ENCODE measurements around the gene ZNF438. TPM values are rescaled to one million over a fixed set of nuclear protein-coding genes. Genes with fewer than 3 reads are reported as not detected.
A peak's percentile ranks its signal among the peaks of the same experiment; 100 is the strongest.
"Not testable (repeated sequence)": the region's sequence is repeated elsewhere in the genome, so short reads cannot be mapped to it uniquely, and the experiment has no call there.

ZNF438 gene
- total RNA-seq, 1 experiment from 2014 or later = 2.2 TPM

GRCh38 chr10:31033147-31033546 lies 1.5 kb upstream of the ZNF438 start:
- Histone ChIP-seq H3K27me3 (no peaks in the 10 kb centered on the region), H3K36me3 (no peaks in the 10 kb centered on the region), H3K9me3 (replicated peaks) (no peaks in the 10 kb centered on the region), H3K27ac (no peak overlapping the region), H3K4me3 (no peak overlapping the region), H3K4me1 (peaks cover 26% of the 10 kb centered on the region)
- DNase-seq = no peak

DNA sequence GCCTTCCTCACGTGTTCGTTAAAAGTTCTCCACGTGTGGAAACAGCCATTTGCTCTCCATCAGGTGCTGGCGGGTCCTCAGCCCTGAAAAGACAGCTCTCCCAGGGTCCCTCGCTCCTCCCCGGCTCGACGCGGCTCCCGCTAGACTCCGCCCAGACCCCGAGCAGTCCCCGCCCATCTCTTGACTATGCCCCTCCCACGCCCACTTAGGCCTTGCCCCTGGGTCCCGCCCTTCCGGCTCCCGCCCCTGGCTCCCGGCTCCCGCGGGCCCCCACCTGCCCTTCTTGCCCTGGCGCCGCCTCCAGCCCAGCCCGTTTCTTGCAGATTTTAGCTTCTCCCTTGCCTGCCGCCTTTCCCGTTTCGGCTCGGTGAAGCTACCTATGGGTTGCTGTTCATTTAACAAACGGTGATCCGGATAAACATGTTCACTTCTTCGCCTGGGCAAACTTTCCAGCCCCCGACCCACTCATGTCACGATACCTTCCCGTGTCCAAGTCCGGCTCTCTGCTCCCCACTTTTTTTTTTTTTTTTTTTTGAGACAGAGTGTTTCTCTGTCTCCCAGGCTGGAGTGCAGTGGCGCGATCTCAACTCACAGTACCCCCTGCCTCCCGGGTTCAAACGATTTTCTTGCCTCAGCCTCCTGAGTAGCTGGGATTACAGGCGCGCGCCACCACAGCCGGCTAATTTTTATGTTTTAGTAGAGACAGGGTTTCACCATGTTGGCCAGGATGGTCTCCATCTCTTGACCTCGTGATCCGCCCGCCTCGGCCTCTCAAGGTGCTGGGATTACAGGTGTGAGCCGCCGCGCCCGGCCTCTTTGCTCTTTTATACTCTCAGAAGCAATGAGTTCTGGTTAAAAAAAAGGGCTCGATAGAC lies 830 bp upstream of the ZNF438 start:
- Histone ChIP-seq H3K36me3 (no peaks in the 10 kb centered on the region), H3K4me1 (peaks cover 26% of the 10 kb centered on the region), H3K27me3 (no peaks in the 10 kb centered on the region), H3K9me3 (replicated peaks) (no peaks in the 10 kb centered on the region), H3K27ac (peak overlapping the region; percentile 98), H3K4me3 (peak overlapping the region; percentile 67)
- peak; percentile 94 to 96 for DNase-seq

- peak overlapping the region; percentile 98 for H3K27ac ChIP-seq
- DNase-seq = no peak
These were observed 484 bp downstream of the ZNF438 start for GRCh38 chr10:31031205-31031557.

GRCh38 chr10:31030800-31031199 lies 865 bp downstream of the ZNF438 start:
- no peak for DNase-seq
- H3K27me3 ChIP-seq = no peaks in the 10 kb centered on the region
- H3K4me1 ChIP-seq = peaks cover 26% of the 10 kb centered on the region
- H3K36me3 ChIP-seq = no peaks in the 10 kb centered on the region
- H3K4me3 ChIP-seq = peak overlapping the region; percentile 67
- H3K27ac ChIP-seq = peak overlapping the region; percentile 98
- no peaks in the 10 kb centered on the region for H3K9me3 ChIP-seq (replicated peaks)

More at GRCh38 chr10:31031205-31031557, 484 bp downstream of the ZNF438 start:
- H3K9me3 ChIP-seq (replicated peaks) = no peaks in the 10 kb centered on the region
- H3K27me3 ChIP-seq = no peaks in the 10 kb centered on the region
- H3K4me1 ChIP-seq = peaks cover 26% of the 10 kb centered on the region
- H3K36me3 ChIP-seq = no peaks in the 10 kb centered on the region
- H3K4me3 ChIP-seq = peak overlapping the region; percentile 67

DNA sequence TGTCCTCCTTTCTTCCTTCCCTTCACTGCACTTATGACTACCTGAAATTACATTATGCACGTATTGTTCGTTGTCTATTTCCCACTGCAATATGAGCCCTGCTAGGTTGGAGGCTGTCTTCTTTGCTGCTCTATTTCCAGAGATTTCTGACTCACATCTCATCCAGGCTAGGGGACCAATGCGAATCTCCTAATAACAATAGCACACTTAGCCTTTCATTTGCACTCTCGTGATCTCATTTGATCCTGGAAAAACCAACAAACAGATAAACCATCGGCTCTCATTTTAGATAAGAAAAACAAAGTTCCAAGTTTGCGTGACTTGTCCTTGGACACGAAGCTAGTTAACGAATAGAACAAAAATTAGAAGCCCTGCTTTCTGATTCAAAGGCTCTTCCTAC lies 1.4 kb downstream of the ZNF438 start:
- Histone ChIP-seq H3K4me1 (peaks cover 21% of the 10 kb centered on the region), H3K4me3 (no peak overlapping the region), H3K27ac (no peak overlapping the region), H3K36me3 (no peaks in the 10 kb centered on the region), H3K9me3 (replicated peaks) (no peaks in the 10 kb centered on the region), H3K27me3 (no peaks in the 10 kb centered on the region)
- DNase-seq = no peak

DNA sequence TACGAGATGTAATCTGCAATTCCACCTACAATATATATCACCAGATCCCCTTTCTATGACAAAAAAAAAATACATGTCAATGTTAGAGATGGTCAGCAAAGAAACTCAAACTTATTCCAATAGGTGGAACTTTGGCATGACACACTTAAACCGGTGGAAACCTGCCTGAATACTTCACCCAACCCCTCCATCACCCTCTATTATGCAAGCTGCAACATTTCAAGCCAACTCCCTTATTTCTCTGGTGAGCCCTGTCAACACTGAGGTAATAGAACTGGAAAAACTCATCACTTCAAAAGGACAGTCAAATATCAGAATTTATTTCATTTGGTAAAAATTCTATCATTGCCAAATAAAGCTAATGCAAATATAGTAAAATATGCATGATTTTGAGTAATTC lies 3.6 kb downstream of the ZNF438 start:
- Histone ChIP-seq H3K9me3 (replicated peaks) (no peaks in the 10 kb centered on the region), H3K4me1 (peaks cover 5% of the 10 kb centered on the region), H3K27me3 (no peaks in the 10 kb centered on the region), H3K27ac (no peak overlapping the region), H3K4me3 (no peak overlapping the region), H3K36me3 (no peaks in the 10 kb centered on the region)
- no peak for DNase-seq

- not testable (repeated sequence) for H3K27me3 ChIP-seq; H3K9me3 ChIP-seq (replicated peaks); H3K4me3 ChIP-seq; H3K4me1 ChIP-seq; DNase-seq; H3K36me3 ChIP-seq; H3K27ac ChIP-seq
These were observed 5.4 kb downstream of the ZNF438 start for GRCh38 chr10:31026279-31026678.

DNA sequence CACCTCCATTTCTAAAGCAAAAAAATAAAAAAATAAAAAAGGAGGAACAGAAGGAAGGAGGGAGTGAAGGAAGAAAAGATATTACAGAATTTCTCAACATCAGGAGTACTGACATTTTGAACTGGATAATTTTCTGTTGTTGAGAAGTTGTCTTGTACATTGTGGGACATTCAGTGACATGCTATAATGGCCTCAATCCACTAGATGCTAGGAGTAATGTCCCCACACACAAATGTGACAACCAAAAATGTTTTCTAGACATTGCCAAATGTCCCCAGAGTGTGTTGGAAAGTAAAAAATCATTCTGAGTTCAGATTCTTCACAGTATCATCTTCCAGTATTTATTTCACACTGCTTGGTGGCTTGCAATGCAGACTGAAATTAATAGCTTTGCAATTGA lies 6.5 kb downstream of the ZNF438 start:
- H3K27me3 ChIP-seq = no peaks in the 10 kb centered on the region
- DNase-seq = no peak
- no peak overlapping the region for H3K4me3 ChIP-seq
- no peaks in the 10 kb centered on the region for H3K9me3 ChIP-seq (replicated peaks)
- H3K36me3 ChIP-seq = no peaks in the 10 kb centered on the region
- H3K27ac ChIP-seq = no peak overlapping the region
- H3K4me1 ChIP-seq = no peaks in the 10 kb centered on the region

- no peaks in the 10 kb centered on the region for H3K9me3 ChIP-seq (replicated peaks)
- H3K27me3 ChIP-seq = no peaks in the 10 kb centered on the region
- no peaks in the 10 kb centered on the region; the same call in 1 of the 2 replicates for H3K4me1 ChIP-seq
- H3K36me3 ChIP-seq = no peaks in the 10 kb centered on the region
- DNase-seq = no peak
- no peak overlapping the region for H3K4me3 ChIP-seq
- H3K27ac ChIP-seq = no peak overlapping the region
These were observed 8.1 kb downstream of the ZNF438 start for GRCh38 chr10:31023558-31023957.

GRCh38 chr10:31020209-31020608 lies 11.5 kb downstream of the ZNF438 start:
- Histone ChIP-seq H3K9me3 (replicated peaks) (no peaks in the 10 kb centered on the region), H3K4me1 (no peaks in the 10 kb centered on the region; the same call in 1 of the 2 replicates), H3K36me3 (no peaks in the 10 kb centered on the region), H3K27me3 (no peaks in the 10 kb centered on the region), H3K27ac (no peak overlapping the region), H3K4me3 (no peak overlapping the region)
- no peak for DNase-seq

GRCh38 chr10:31018962-31019361 lies 12.7 kb downstream of the ZNF438 start:
- Histone ChIP-seq H3K4me1 (no peaks in the 10 kb centered on the region; the same call in 1 of the 2 replicates), H3K36me3 (no peaks in the 10 kb centered on the region), H3K9me3 (replicated peaks) (no peaks in the 10 kb centered on the region), H3K27me3 (no peaks in the 10 kb centered on the region), H3K27ac (peak overlapping the region; percentile 12; the same call in 1 of the 2 replicates), H3K4me3 (no peak overlapping the region)
- peak in 1 of 2 experiments; percentile 61 for DNase-seq

DNA sequence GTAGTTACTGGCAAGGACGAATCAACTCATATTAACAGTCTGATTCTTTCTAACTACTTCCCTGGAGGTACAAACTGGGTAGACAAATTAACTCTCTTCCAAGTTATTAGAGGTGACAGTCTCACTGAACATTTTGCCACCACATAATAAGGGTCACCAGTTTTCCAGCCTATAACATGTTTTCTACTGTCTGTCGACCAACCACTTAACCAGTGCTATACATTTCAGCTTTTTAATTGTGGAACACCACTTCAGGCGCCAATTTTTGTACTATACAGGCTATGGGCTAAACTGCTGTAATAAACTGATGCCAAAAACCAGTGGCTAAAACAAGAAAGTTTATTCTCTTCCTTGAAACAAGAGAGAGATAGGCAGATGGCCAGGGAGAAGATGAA lies 13.3 kb downstream of the ZNF438 start:
- Histone ChIP-seq H3K36me3 (no peaks in the 10 kb centered on the region), H3K4me1 (peaks cover 3% of the 10 kb centered on the region; the same call in 1 of the 2 replicates), H3K27me3 (no peaks in the 10 kb centered on the region), H3K4me3 (no peak overlapping the region), H3K9me3 (replicated peaks) (no peaks in the 10 kb centered on the region), H3K27ac (no peak overlapping the region)
- no peak for DNase-seq

- Histone ChIP-seq H3K36me3 (no peaks in the 10 kb centered on the region), H3K9me3 (replicated peaks) (no peaks in the 10 kb centered on the region), H3K4me1 (peaks cover 3% of the 10 kb centered on the region; the same call in 1 of the 2 replicates), H3K27ac (no peak overlapping the region), H3K27me3 (no peaks in the 10 kb centered on the region), H3K4me3 (no peak overlapping the region)
- no peak for DNase-seq
These were observed 13.9 kb downstream of the ZNF438 start for GRCh38 chr10:31017534-31018355.

- Histone ChIP-seq H3K4me3 (no peak overlapping the region), H3K27me3 (no peaks in the 10 kb centered on the region), H3K36me3 (no peaks in the 10 kb centered on the region), H3K4me1 (peaks cover 14% of the 10 kb centered on the region), H3K27ac (no peak overlapping the region), H3K9me3 (replicated peaks) (0 out of 2 replicates have a peak, but pooled peaks cover 3% of the 10 kb centered on the region)
- DNase-seq = no peak
These were observed 17.3 kb downstream of the ZNF438 start for GRCh38 chr10:31014161-31014875.

All from SJCRH30 (cell line).